Muscle layer of colon (tissue), 2 donors: Measurements from ENCODE around the gene USF2.

Experiments
- H3K27ac ChIP-seq: one replicate; pipeline ENCODE4 v1.7.0; 2013; ENCODE audit warnings: low read depth, mild to moderate bottlenecking, low read length, moderate library complexity
- H3K27me3 ChIP-seq, 2 donors: one replicate each; pipeline ENCODE4 v1.7.0; 2013; ENCODE audit warnings: low read length in 2 of 2, mild to moderate bottlenecking in 2 of 2; ENCODE audit not compliant: insufficient read depth in 2 of 2, control insufficient read depth in 1 of 2
- H3K36me3 ChIP-seq: one replicate; pipeline ENCODE4 v1.7.0; 2013; ENCODE audit warnings: mild to moderate bottlenecking, low read length; ENCODE audit not compliant: insufficient read depth
- H3K4me1 ChIP-seq: one replicate; pipeline ENCODE4 v1.7.0; 2013; ENCODE audit warnings: mild to moderate bottlenecking, low read length; ENCODE audit not compliant: insufficient read depth
- H3K4me3 ChIP-seq, 2 donors: one replicate each; pipeline ENCODE4 v1.7.0; 2013; ENCODE audit warnings: low read length in 2 of 2, low read depth in 1 of 2, mild to moderate bottlenecking in 1 of 2, moderate library complexity in 1 of 2
- H3K9ac ChIP-seq: one replicate; pipeline ENCODE4 v1.7.0; 2013; ENCODE audit warnings: low read length
- H3K9me3 ChIP-seq: one replicate; pipeline ENCODE4 v1.7.0; 2013; ENCODE audit warnings: mild to moderate bottlenecking, low read length
- donor health status: abdominal sarcoma.
- donor health status: Adenocarcinoma of cecum.

USF2 gene

DNA sequence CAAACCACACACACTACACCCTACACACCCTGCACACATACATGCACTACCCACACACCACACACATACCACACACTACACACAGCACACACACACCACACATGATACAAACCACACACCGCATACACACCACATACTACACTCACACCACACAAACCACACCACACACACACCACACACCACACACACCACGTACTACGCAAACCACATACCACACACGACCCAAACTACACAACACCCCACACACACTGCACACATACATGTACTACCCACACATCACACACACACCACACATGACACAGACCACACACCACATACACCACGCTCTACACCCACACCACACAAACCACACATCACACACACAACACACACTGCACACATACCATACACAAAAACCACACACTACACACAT, 29.8 kb downstream of the USF2 start:
- Histone ChIP-seq H3K27me3 (peaks cover 17 to 35% of the 10 kb centered on the region in 2 donors), H3K4me3 (no peak overlapping the region), H3K4me1 (no peaks in the 10 kb centered on the region), H3K9me3 (no peaks in the 10 kb centered on the region), H3K36me3 (no peaks in the 10 kb centered on the region), H3K27ac (no peak overlapping the region), H3K9ac (no peak overlapping the region)

- Histone ChIP-seq H3K27ac (no peak overlapping the region), H3K36me3 (no peaks in the 10 kb centered on the region), H3K9ac (no peak overlapping the region), H3K27me3 (peaks cover 17 to 27% of the 10 kb centered on the region in 2 donors), H3K4me1 (no peaks in the 10 kb centered on the region), H3K4me3 (no peak overlapping the region), H3K9me3 (no peaks in the 10 kb centered on the region)
These were observed 31.0 kb downstream of the USF2 start for GRCh38 chr19:35299523-35300338.

- no peaks in the 10 kb centered on the region for H3K36me3 ChIP-seq
- peaks cover 17 to 32% of the 10 kb centered on the region in 2 donors for H3K27me3 ChIP-seq
- H3K27ac ChIP-seq, result no peak overlapping the region
- no peak overlapping the region for H3K9ac ChIP-seq
- no peaks in the 10 kb centered on the region for H3K4me1 ChIP-seq
- no peaks in the 10 kb centered on the region for H3K9me3 ChIP-seq
- H3K4me3 ChIP-seq, result no peak overlapping the region
These were observed 31.5 kb downstream of the USF2 start for GRCh38 chr19:35300339-35300649.

DNA sequence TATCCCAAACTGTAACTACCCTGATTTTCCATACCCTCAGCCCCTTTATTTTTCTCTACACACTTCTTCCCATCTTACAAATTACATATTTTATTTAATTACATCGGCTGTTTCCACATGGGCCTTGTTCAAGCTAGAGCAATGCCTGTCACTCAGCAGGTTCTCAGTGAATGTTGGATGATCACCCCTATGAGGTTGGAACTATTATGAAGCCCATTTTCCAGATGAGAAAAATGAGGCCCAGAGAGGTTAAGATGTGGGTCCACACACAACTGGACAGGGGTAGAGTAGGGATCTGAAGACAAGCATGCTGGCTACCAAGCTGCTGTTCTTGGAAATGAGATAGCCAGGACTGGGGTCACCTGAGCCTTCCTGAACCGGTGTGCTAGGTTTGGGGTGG, 33.2 kb downstream of the USF2 start:
- Histone ChIP-seq H3K27ac (no peak overlapping the region), H3K4me1 (no peaks in the 10 kb centered on the region), H3K4me3 (no peak overlapping the region), H3K36me3 (no peaks in the 10 kb centered on the region), H3K9me3 (no peaks in the 10 kb centered on the region), H3K9ac (no peak overlapping the region), H3K27me3 (peaks cover 17 to 23% of the 10 kb centered on the region in 2 donors)

- H3K27ac ChIP-seq, result no peak overlapping the region
- no peaks in the 10 kb centered on the region for H3K9me3 ChIP-seq
- H3K27me3 ChIP-seq, result peaks cover 15 to 23% of the 10 kb centered on the region in 2 donors
- H3K36me3 ChIP-seq, result no peaks in the 10 kb centered on the region
- H3K9ac ChIP-seq, result no peak overlapping the region
- no peaks in the 10 kb centered on the region for H3K4me1 ChIP-seq
- no peak overlapping the region for H3K4me3 ChIP-seq
These were observed 33.7 kb downstream of the USF2 start for GRCh38 chr19:35302446-35302845.

GRCh38 chr19:35303357-35303915, 34.7 kb downstream of the USF2 start:
- Histone ChIP-seq H3K36me3 (no peaks in the 10 kb centered on the region), H3K9ac (no peak overlapping the region), H3K27ac (no peak overlapping the region), H3K4me1 (no peaks in the 10 kb centered on the region), H3K9me3 (no peaks in the 10 kb centered on the region), H3K27me3 (peaks cover 7 to 23% of the 10 kb centered on the region in 2 donors), H3K4me3 (no peak overlapping the region)

DNA sequence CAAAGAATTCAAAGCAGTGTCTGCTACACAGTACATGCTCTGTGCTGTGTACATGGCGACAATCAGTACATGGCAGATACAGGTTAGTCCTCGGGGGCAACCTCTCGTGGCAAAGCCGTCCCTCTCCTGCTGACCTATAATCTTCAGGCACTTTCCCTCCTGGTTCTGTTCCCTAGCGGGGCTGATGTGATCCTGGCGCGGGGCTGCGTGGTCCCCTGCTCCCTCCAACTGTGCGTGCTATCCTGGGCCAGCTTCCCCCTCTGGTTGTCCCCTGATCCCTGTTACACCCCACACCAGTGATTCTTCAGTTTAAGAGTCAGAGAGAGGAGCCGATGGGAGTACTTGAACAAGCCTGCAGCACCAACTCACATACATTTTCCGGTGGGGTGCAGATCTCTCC, 35.3 kb downstream of the USF2 start:
- Histone ChIP-seq H3K4me3 (no peak overlapping the region), H3K9ac (no peak overlapping the region), H3K36me3 (no peaks in the 10 kb centered on the region), H3K9me3 (no peaks in the 10 kb centered on the region), H3K27ac (no peak overlapping the region), H3K4me1 (no peaks in the 10 kb centered on the region), H3K27me3 (peaks cover 4 to 22% of the 10 kb centered on the region in 2 donors)

DNA sequence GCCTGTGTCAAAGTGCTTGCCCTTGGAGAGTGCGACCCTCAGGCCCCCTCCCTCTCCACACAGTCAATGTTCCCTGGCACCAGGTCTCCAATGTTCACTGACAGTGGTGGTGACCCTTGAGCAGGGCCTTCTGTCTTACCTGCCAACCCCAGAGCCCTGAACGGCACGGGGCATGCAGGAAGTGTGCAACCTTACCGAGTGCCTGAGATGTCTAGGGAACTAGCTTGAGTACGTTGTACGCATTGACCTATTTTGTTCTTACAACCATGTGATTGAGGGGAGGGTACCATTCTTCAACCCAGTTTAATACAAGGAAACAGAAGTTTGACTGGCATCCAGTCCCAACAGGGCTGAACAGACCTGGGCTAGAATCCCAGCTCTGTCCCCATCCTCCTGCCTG, 36.4 kb downstream of the USF2 start:
- H3K9ac ChIP-seq, result no peak overlapping the region
- H3K4me1 ChIP-seq, result no peaks in the 10 kb centered on the region
- H3K36me3 ChIP-seq, result no peaks in the 10 kb centered on the region

GRCh38 chr19:35306473-35307246, 37.9 kb downstream of the USF2 start:
- Histone ChIP-seq H3K27ac (no peak overlapping the region), H3K4me1 (no peaks in the 10 kb centered on the region), H3K4me3 (no peak overlapping the region)

More for the DNA sequence above, 36.4 kb downstream of the USF2 start:
- H3K4me3 ChIP-seq, result no peak overlapping the region
- peaks cover 4 to 17% of the 10 kb centered on the region in 2 donors for H3K27me3 ChIP-seq
- no peak overlapping the region for H3K27ac ChIP-seq
- no peaks in the 10 kb centered on the region for H3K9me3 ChIP-seq

GRCh38 chr19:35307931-35308330, 39.2 kb downstream of the USF2 start:
- Histone ChIP-seq H3K27ac (no peak overlapping the region), H3K36me3 (no peaks in the 10 kb centered on the region), H3K4me1 (no peaks in the 10 kb centered on the region), H3K9ac (no peak overlapping the region), H3K4me3 (no peak overlapping the region), H3K9me3 (no peaks in the 10 kb centered on the region), H3K27me3 (peaks cover 0 to 5% of the 10 kb centered on the region in 2 donors)

More at GRCh38 chr19:35306473-35307246, 37.9 kb downstream of the USF2 start:
- no peak overlapping the region for H3K9ac ChIP-seq
- no peaks in the 10 kb centered on the region for H3K36me3 ChIP-seq
- H3K27me3 ChIP-seq, result peaks cover 4 to 10% of the 10 kb centered on the region in 2 donors
- H3K9me3 ChIP-seq, result no peaks in the 10 kb centered on the region

- Histone ChIP-seq H3K27ac (no peak overlapping the region), H3K27me3 (peaks cover 0 to 5% of the 10 kb centered on the region in 2 donors), H3K4me1 (no peaks in the 10 kb centered on the region)
These were observed 40.1 kb downstream of the USF2 start for GRCh38 chr19:35308910-35309309.

More at GRCh38 chr19:35308910-35309309, 40.1 kb downstream of the USF2 start:
- no peaks in the 10 kb centered on the region for H3K9me3 ChIP-seq
- no peak overlapping the region for H3K4me3 ChIP-seq
- no peaks in the 10 kb centered on the region for H3K36me3 ChIP-seq
- H3K9ac ChIP-seq, result no peak overlapping the region
